Measurements from ENCODE around the gene SAT2. TPM values are rescaled to one million over a fixed set of nuclear protein-coding genes. Genes with fewer than 3 reads are reported as not detected.
"Not testable (repeated sequence)": the region's sequence is repeated elsewhere in the genome, so short reads cannot be mapped to it uniquely, and the experiment has no call there.

SAT2 gene
- total RNA-seq, 1 donor from 2014 or later, result 31.4 TPM

- no peak for DNase-seq (ENCODE audit: low spot score in 2 of 2)
- no peak for FAIRE-seq
These were observed 8.5 kb upstream of the SAT2 start for GRCh38 chr17:7636163-7636562.

GRCh38 chr17:7634384-7634783, 6.8 kb upstream of the SAT2 start:
- peak in 1 of 2 donors; percentile 66 for DNase-seq (ENCODE audit: low spot score in 2 of 2)
- no peak for FAIRE-seq

GRCh38 chr17:7633093-7633492, 5.5 kb upstream of the SAT2 start:
- DNase-seq (ENCODE audit: low spot score in 2 of 2) (no peak), FAIRE-seq (no peak)

- DNase-seq (ENCODE audit: low spot score in 2 of 2) (no peak), FAIRE-seq (no peak)
These were observed 4.9 kb upstream of the SAT2 start for GRCh38 chr17:7632492-7632894.

- DNase-seq (ENCODE audit: low spot score in 2 of 2) (no peak), FAIRE-seq (no peak)
These were observed 4.1 kb upstream of the SAT2 start for GRCh38 chr17:7631398-7632380.

- DNase-seq (ENCODE audit: low spot score in 2 of 2) (no peak), FAIRE-seq (no peak)
These were observed 2.4 kb upstream of the SAT2 start, which contains the start of gene SHBG for GRCh38 chr17:7629939-7630571. TSS of gene SHBG (plus strand) at chr17:7630135. CDS start at chr17:7630173, 38 bp downstream.

GRCh38 chr17:7626956-7627249, 718 bp downstream of the SAT2 start:
- DNase-seq (ENCODE audit: low spot score in 2 of 2) (no peak), FAIRE-seq (no peak)

- DNase-seq (ENCODE audit: low spot score in 2 of 2) (no peak), FAIRE-seq (no peak)
These were observed 1.3 kb downstream of the SAT2 start for GRCh38 chr17:7626307-7626706.

GRCh38 chr17:7625749-7626148, 1.9 kb downstream of the SAT2 start:
- not testable (repeated sequence) for FAIRE-seq; DNase-seq (ENCODE audit: low spot score in 2 of 2)

GRCh38 chr17:7623661-7624060, 4.0 kb downstream of the SAT2 start:
- FAIRE-seq (no peak), DNase-seq (ENCODE audit: low spot score in 2 of 2) (no peak)

GRCh38 chr17:7620835-7621234, 6.8 kb downstream of the SAT2 start:
- DNase-seq (ENCODE audit: low spot score in 2 of 2) (no peak), FAIRE-seq (no peak)

- no peak for FAIRE-seq
- no peak for DNase-seq (ENCODE audit: low spot score in 2 of 2)
These were observed 9.0 kb downstream of the SAT2 start for GRCh38 chr17:7618608-7619007.

- no peak for FAIRE-seq
- no peak for DNase-seq (ENCODE audit: low spot score in 2 of 2)
These were observed 12.3 kb downstream of the SAT2 start for GRCh38 chr17:7615265-7615747.

GRCh38 chr17:7614425-7615264, 13.0 kb downstream of the SAT2 start, which contains the start of gene FXR2:
TSS of gene FXR2 (minus strand) at chr17:7614897. CDS start at chr17:7614532, 365 bp downstream.
- FAIRE-seq (peak; percentile 84), DNase-seq (ENCODE audit: low spot score in 2 of 2) (peak; percentile 99)

GRCh38 chr17:7613769-7614424, 13.7 kb downstream of the SAT2 start:
- FAIRE-seq (no peak), DNase-seq (ENCODE audit: low spot score in 2 of 2) (no peak)

- no peak for FAIRE-seq
- no peak for DNase-seq (ENCODE audit: low spot score in 2 of 2)
These were observed 15.4 kb downstream of the SAT2 start for GRCh38 chr17:7612294-7612640.

GRCh38 chr17:7611635-7612293, 15.9 kb downstream of the SAT2 start:
- no peak for FAIRE-seq

GRCh38 chr17:7610641-7611040, 17.0 kb downstream of the SAT2 start:
- DNase-seq (ENCODE audit: low spot score in 2 of 2) (no peak), FAIRE-seq (no peak)

More at GRCh38 chr17:7611635-7612293, 15.9 kb downstream of the SAT2 start:
- no peak for DNase-seq (ENCODE audit: low spot score in 2 of 2)

- DNase-seq (ENCODE audit: low spot score in 2 of 2), result no peak
- FAIRE-seq, result no peak
These were observed 21.3 kb downstream of the SAT2 start for GRCh38 chr17:7606280-7606679.

- not testable (repeated sequence) for DNase-seq (ENCODE audit: low spot score in 2 of 2); FAIRE-seq
These were observed 30.1 kb downstream of the SAT2 start for GRCh38 chr17:7597561-7597960.

All from frontal cortex (tissue), 4 donors.